Left lung (tissue), 10 donors: Measurements from ENCODE around the gene ATP6V0A1. TPM values are rescaled to one million over a fixed set of nuclear protein-coding genes. Genes with fewer than 3 reads are reported as not detected.

Experiments used
- ATAC-seq: fragments of 200-7000 bp; cut with Tn5 transposase; one replicate; pipeline ENCODE4 v1.9.1; 2020; ENCODE audit warnings: moderate library complexity
- DNase-seq, 4 donors: peaks; one replicate each; pipeline ENCODE4 v3.0.0-alpha.2; 2013 to 2020
- H3K27ac ChIP-seq, 2 donors: fragments of 200-600 bp; sonication (generic) in 1 of 2; one replicate each; pipeline versions ENCODE4 v1.5.0 to v1.8.0; 2020 to 2021
- H3K27me3 ChIP-seq, 2 donors: fragments of 200-600 bp; sonication (generic) in 1 of 2; one replicate each; pipeline versions ENCODE4 v1.5.0 to v1.8.0; 2020 to 2021
- H3K36me3 ChIP-seq, 2 donors: fragments of 200-600 bp; sonication (generic) in 1 of 2; one replicate each; pipeline versions ENCODE4 v1.5.0 to v1.8.0; 2020 to 2021
- H3K4me1 ChIP-seq, 2 donors: fragments of 200-600 bp; one replicate each; pipeline ENCODE4 v1.8.0; 2021
- H3K4me3 ChIP-seq, 2 donors: fragments of 200-600 bp; sonication (generic) in 1 of 2; one replicate each; pipeline versions ENCODE4 v1.5.0 to v1.8.0; 2020 to 2021; ENCODE audit warnings: mild to moderate bottlenecking in 1 of 2
- H3K9me3 ChIP-seq, 2 donors: fragments of 200-600 bp; sonication (generic) in 1 of 2; one replicate each; pipeline versions ENCODE4 v1.5.0 to v1.8.0; 2020 to 2021
- intact Hi-C, 2 donors: fragments of 100-400 bp; cut with DNase I; formaldehyde crosslinking; loops; one replicate each; pipeline versions ENCODE4 v1.11.2 to v1.14.2; 2022
- polyA plus RNA-seq, 6 donors: library from polyadenylated mRNA; unstranded; fragments of 120-200 nt; gene quantifications; one replicate each; pipeline ENCODE4 v1.2.1, GENCODE V29; 2013; ENCODE audit not compliant: insufficient read length in 6 of 6
- total RNA-seq, 2 donors: library from RNA; stranded (reverse); fragmentation: NEBNext Ultra II Directional; extraction: Animal tissue kit (Norgen Biotek cat#: 25700); gene quantifications; one replicate each; pipeline ENCODE4 v1.2.1, GENCODE V29; 2021
- TF ChIP-seq, protein P1 (sequence below), 2 donors: fragments of 200-600 bp; sonication (generic) in 1 of 2; IDR thresholded peaks; one replicate each; pipeline versions ENCODE4 v1.5.0 to v1.8.0; 2021; ENCODE audit warnings: antibody characterized with exemption in 2 of 2
- donor health status: DM: no; HTN: yes; CAD: no.
- donor health status: DM: no; HTN: no; CAD: no.

The ATP6V0A1 gene
- total and polyA plus RNA-seq, 8 donors: 46.1 to 103 (median 57.3) TPM

DNA sequence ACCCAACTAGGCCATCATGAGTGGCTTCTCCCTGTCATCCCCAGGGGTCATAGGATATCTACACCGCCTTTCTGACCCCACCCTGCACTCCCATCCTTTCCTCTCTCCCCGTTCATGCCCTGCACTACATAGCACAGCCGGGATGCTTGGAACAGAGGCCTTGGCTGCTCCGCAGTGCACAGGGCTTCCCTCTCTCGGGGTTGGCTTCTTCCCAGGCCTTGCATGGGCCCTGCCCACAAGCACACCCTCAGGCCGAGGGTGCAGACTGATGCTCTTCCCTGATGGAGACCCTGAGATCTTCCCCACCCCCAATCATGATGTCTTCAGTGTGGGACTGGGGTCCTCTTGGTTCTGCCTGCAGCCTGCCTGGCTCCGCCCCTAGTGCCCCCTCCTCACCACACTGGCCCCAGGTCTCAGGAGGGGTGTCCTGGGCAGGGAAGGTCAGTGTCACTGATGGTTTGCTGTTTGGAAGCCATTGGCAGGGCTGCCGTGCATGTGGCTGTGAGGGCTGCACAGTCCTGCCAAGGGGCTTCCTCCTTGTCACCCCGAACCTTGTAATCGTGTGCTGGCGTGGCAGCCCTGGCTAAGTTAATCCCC lies 63.1 kb downstream of the ATP6V0A1 start:
- no peak overlapping the region for H3K4me3 ChIP-seq
- ATAC-seq: no peak
- TF ChIP-seq, protein P1, sequence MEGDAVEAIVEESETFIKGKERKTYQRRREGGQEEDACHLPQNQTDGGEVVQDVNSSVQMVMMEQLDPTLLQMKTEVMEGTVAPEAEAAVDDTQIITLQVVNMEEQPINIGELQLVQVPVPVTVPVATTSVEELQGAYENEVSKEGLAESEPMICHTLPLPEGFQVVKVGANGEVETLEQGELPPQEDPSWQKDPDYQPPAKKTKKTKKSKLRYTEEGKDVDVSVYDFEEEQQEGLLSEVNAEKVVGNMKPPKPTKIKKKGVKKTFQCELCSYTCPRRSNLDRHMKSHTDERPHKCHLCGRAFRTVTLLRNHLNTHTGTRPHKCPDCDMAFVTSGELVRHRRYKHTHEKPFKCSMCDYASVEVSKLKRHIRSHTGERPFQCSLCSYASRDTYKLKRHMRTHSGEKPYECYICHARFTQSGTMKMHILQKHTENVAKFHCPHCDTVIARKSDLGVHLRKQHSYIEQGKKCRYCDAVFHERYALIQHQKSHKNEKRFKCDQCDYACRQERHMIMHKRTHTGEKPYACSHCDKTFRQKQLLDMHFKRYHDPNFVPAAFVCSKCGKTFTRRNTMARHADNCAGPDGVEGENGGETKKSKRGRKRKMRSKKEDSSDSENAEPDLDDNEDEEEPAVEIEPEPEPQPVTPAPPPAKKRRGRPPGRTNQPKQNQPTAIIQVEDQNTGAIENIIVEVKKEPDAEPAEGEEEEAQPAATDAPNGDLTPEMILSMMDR (IDR thresholded peaks at IDR 0.05): no peak
- H3K27ac ChIP-seq: peak overlapping the region; percentile 83 to 93
- H3K9me3 ChIP-seq: no peaks in the 10 kb centered on the region
- no peaks in the 10 kb centered on the region for H3K27me3 ChIP-seq
- peaks cover 63 to 76% of the 10 kb centered on the region in 2 donors for H3K4me1 ChIP-seq
- no peak for DNase-seq
- intact Hi-C loops: no loop called here
- peaks cover 0 to 35% of the 10 kb centered on the region in 2 donors for H3K36me3 ChIP-seq

DNA sequence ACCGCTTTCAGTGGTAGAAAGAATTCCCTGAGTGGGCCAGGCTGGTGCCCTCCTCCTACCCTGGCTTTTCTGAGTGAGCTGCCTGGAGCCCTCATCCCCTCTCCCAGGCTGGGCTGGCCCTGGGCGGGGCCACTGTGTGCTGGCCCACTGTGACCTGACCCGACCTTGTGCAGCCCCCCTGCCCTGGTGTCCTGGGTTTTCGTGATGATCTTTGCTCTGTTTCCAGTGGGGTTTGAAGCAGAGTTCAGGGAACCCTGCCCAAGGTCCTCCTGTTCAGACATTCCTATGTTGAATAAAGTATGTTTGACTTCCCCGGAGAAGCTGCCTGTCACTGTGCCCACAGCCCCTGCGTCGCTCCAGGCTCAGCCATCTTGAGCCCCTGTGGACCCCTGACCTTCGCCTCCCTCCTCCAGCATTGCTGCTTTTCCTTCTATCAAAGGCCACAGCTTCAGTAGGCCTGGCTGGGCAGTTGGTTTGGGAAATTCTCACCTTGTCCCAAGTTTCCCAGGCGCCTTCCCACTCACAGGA lies 63.6 kb downstream of the ATP6V0A1 start:
- no peaks in the 10 kb centered on the region for H3K27me3 ChIP-seq
- peaks cover 0 to 30% of the 10 kb centered on the region in 2 donors for H3K36me3 ChIP-seq
- ATAC-seq (no peak), DNase-seq (no peak)
- intact Hi-C loops: no loop called here
- H3K9me3 ChIP-seq: no peaks in the 10 kb centered on the region
- H3K4me3 ChIP-seq: no peak overlapping the region
- TF ChIP-seq, protein P1 (IDR thresholded peaks at IDR 0.05): no peak
- peak overlapping the region; percentile 83 to 93 for H3K27ac ChIP-seq
- H3K4me1 ChIP-seq: peaks cover 60 to 75% of the 10 kb centered on the region in 2 donors

DNA sequence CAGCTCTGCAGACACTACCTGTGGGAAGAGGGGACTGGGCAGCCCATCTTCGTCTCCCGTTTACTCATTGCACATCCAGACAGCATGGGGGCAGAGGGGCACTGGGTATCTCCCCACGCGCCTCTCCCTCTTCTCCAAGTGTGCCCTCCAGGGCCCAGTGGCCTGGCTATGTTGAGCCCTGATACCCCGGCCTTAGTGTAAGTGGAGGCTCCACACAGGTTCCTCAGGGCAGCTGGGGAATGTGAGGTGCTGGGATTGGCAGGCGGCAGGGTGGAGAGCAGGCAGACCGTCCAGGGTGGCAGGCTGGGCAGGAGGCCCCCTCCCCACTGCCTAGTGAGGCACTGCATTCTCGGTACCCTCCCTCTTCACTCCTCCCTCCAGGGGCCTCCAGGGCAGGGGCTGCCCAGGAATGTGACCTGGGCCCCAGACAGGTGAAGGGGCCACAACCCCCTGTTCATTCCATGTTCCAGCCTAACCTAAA lies 64.2 kb downstream of the ATP6V0A1 start:
- peaks cover 55 to 70% of the 10 kb centered on the region in 2 donors for H3K4me1 ChIP-seq
- H3K4me3 ChIP-seq: no peak overlapping the region
- H3K27me3 ChIP-seq: no peaks in the 10 kb centered on the region
- TF ChIP-seq, protein P1 (IDR thresholded peaks at IDR 0.05): no peak
- intact Hi-C loops: no loop called here
- DNase-seq (no peak), ATAC-seq (no peak)
- H3K27ac ChIP-seq: peak overlapping the region; percentile 83 to 93
- peaks cover 0 to 30% of the 10 kb centered on the region in 2 donors for H3K36me3 ChIP-seq
- no peaks in the 10 kb centered on the region for H3K9me3 ChIP-seq

DNA sequence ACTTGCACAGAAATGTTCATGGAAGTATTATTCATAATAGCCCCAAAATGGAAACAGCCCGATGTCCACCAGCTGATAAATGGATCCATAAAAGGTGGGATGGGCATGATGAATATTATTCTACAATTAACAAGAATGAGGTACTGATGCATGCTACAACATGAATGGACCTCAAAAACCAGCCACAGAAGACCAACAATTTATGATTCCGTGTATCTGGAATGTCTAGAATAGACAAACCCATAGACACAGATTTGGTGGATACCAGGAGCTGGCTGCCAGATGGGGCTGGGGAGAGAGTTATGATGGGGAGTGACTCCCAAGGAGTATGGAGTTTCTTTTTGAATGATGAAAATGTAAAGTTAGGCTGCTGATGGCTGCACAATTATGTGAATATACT lies 66.5 kb downstream of the ATP6V0A1 start:
- ATAC-seq (no peak), DNase-seq (no peak)
- peak overlapping the region in 1 of 2 donors; percentile 65 for H3K27ac ChIP-seq
- H3K9me3 ChIP-seq: no peaks in the 10 kb centered on the region
- no peak overlapping the region for H3K4me3 ChIP-seq
- H3K36me3 ChIP-seq: peaks cover 0 to 30% of the 10 kb centered on the region in 2 donors
- intact Hi-C loops: loop anchor here in 1 of 2 donors (5.0 kb wide), 1 partner anchor 203 kb away; no protein-coding TSS in a partner anchor
- TF ChIP-seq, protein P1 (IDR thresholded peaks at IDR 0.05): no peak
- H3K4me1 ChIP-seq: peaks cover 31 to 51% of the 10 kb centered on the region in 2 donors
- no peaks in the 10 kb centered on the region for H3K27me3 ChIP-seq

DNA sequence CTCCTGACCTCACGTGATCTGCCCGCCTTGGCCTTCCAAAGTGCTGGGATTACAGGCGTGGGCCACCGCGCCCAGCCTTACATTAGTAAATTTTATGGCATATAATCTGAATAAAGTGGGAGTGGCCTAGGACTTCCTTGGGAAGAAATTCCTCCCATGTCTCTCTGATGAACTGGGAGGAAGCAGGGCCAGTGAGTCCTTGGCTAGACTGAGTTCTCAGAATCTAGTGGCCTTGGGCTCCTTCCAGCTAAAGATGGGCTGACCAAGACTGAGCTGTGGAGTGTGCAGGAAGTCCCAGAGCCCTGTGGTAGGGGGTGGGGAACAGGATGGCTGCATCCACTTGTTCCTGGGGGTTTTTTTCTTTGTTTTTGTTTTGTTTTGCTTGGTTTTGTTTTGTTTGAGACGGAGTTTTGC lies 67.4 kb downstream of the ATP6V0A1 start:
- TF ChIP-seq, protein P1 (IDR thresholded peaks at IDR 0.05): no peak
- intact Hi-C loops: loop anchor here in 1 of 2 donors (5.0 kb wide), 1 partner anchor 204 kb away; no protein-coding TSS in a partner anchor
- DNase-seq (no peak), ATAC-seq (peak; percentile 29)
- no peak overlapping the region for H3K4me3 ChIP-seq
- H3K36me3 ChIP-seq: peaks cover 0 to 26% of the 10 kb centered on the region in 2 donors
- H3K27me3 ChIP-seq: no peaks in the 10 kb centered on the region
- H3K4me1 ChIP-seq: peaks cover 24 to 51% of the 10 kb centered on the region in 2 donors
- H3K9me3 ChIP-seq: no peaks in the 10 kb centered on the region
- peak overlapping the region; percentile 39 to 65 for H3K27ac ChIP-seq
